HEK293 (cell line): ENCODE data around the gene MCOLN1.

Experiments
- CTCF ChIP-seq: fragments of 450-650 bp; formaldehyde crosslinking; IDR thresholded peaks from 2 replicates; pipeline ENCODE4 v1.5.1; 2016; ENCODE audit warnings: missing biosample characterization, missing genetic modification characterization
- EGR2 ChIP-seq: fragments of 450-650 bp; formaldehyde crosslinking; IDR thresholded peaks from 2 replicates; pipeline ENCODE4 v1.5.1; 2016; ENCODE audit warnings: low read depth, missing biosample characterization, missing genetic modification characterization
- ELK4 ChIP-seq: IDR thresholded peaks from 2 replicates; pipeline ENCODE4 v1.6.1; 2011; ENCODE audit warnings: mild to moderate bottlenecking, low read depth, low read length, borderline replicate concordance
- GLIS1 ChIP-seq: fragments of 450-650 bp; formaldehyde crosslinking; IDR thresholded peaks from 2 replicates; pipeline ENCODE4 v1.5.1; 2016; ENCODE audit warnings: missing biosample characterization, missing genetic modification characterization
- PRDM4 ChIP-seq: fragments of 450-650 bp; formaldehyde crosslinking; IDR thresholded peaks from 2 replicates; pipeline ENCODE4 v1.5.1; 2017; ENCODE audit warnings: missing biosample characterization, missing genetic modification characterization
- PRDM6 ChIP-seq: fragments of 450-650 bp; formaldehyde crosslinking; IDR thresholded peaks from 2 replicates; pipeline ENCODE4 v1.5.1; 2017; ENCODE audit warnings: missing biosample characterization, missing genetic modification characterization
- TRIM28 ChIP-seq: IDR thresholded peaks from 2 replicates; pipeline ENCODE4 v1.6.1; 2011; ENCODE audit warnings: low read length, control low read depth, borderline replicate concordance
- ZBTB49 ChIP-seq: fragments of 450-650 bp; formaldehyde crosslinking; IDR thresholded peaks from 2 replicates; pipeline ENCODE4 v1.5.1; 2016; ENCODE audit warnings: missing biosample characterization, missing genetic modification characterization, low read depth
- ZBTB6 ChIP-seq: fragments of 450-650 bp; formaldehyde crosslinking; IDR thresholded peaks from 2 replicates; pipeline ENCODE4 v1.5.1; 2017; ENCODE audit warnings: missing biosample characterization, missing genetic modification characterization
- ZNF132 ChIP-seq: fragments of 450-650 bp; formaldehyde crosslinking; IDR thresholded peaks from 2 replicates; pipeline ENCODE4 v1.5.1; 2017; ENCODE audit warnings: missing biosample characterization, missing genetic modification characterization, borderline replicate concordance
- ZNF155 ChIP-seq: fragments of 450-650 bp; formaldehyde crosslinking; IDR thresholded peaks from 2 replicates; pipeline ENCODE4 v1.5.1; 2016; ENCODE audit warnings: missing biosample characterization, missing genetic modification characterization
- ZNF2 ChIP-seq: fragments of 450-650 bp; formaldehyde crosslinking; IDR thresholded peaks from 2 replicates; pipeline ENCODE4 v1.5.1; 2016; ENCODE audit warnings: missing biosample characterization, missing genetic modification characterization
- ZNF239 ChIP-seq: fragments of 450-650 bp; formaldehyde crosslinking; IDR thresholded peaks from 2 replicates; pipeline ENCODE4 v1.5.1; 2016; ENCODE audit warnings: missing biosample characterization, missing genetic modification characterization
- ZNF24 ChIP-seq: fragments of 450-650 bp; formaldehyde crosslinking; IDR thresholded peaks from 2 replicates; pipeline ENCODE4 v1.5.1; 2016; ENCODE audit warnings: missing biosample characterization, missing genetic modification characterization
- ZNF341 ChIP-seq: fragments of 450-650 bp; formaldehyde crosslinking; IDR thresholded peaks from 2 replicates; pipeline ENCODE4; 2016; ENCODE audit warnings: low read depth, missing biosample characterization, missing genetic modification characterization
- ZNF571 ChIP-seq: fragments of 450-650 bp; formaldehyde crosslinking; IDR thresholded peaks from 2 replicates; pipeline ENCODE4 v1.5.0; 2017; ENCODE audit warnings: missing biosample characterization, missing genetic modification characterization
- ZNF610 ChIP-seq: fragments of 450-650 bp; formaldehyde crosslinking; IDR thresholded peaks from 2 replicates; pipeline ENCODE4 v1.5.1; 2016; ENCODE audit warnings: missing biosample characterization, missing genetic modification characterization, borderline replicate concordance
- ZNF692 ChIP-seq: fragments of 450-650 bp; formaldehyde crosslinking; IDR thresholded peaks from 2 replicates; pipeline ENCODE4 v1.5.1; 2016; ENCODE audit warnings: missing biosample characterization, missing genetic modification characterization
- TF ChIP-seq, protein P1 (sequence below): fragments of 450-650 bp; formaldehyde crosslinking; IDR thresholded peaks from 2 replicates; pipeline ENCODE4 v1.5.1; 2016; ENCODE audit warnings: missing biosample characterization, missing genetic modification characterization, low read depth
- TF ChIP-seq, protein P2 (sequence below): fragments of 450-650 bp; formaldehyde crosslinking; IDR thresholded peaks from 2 replicates; pipeline ENCODE4 v1.5.1; 2016; ENCODE audit warnings: missing biosample characterization, missing genetic modification characterization

MCOLN1 gene

DNA sequence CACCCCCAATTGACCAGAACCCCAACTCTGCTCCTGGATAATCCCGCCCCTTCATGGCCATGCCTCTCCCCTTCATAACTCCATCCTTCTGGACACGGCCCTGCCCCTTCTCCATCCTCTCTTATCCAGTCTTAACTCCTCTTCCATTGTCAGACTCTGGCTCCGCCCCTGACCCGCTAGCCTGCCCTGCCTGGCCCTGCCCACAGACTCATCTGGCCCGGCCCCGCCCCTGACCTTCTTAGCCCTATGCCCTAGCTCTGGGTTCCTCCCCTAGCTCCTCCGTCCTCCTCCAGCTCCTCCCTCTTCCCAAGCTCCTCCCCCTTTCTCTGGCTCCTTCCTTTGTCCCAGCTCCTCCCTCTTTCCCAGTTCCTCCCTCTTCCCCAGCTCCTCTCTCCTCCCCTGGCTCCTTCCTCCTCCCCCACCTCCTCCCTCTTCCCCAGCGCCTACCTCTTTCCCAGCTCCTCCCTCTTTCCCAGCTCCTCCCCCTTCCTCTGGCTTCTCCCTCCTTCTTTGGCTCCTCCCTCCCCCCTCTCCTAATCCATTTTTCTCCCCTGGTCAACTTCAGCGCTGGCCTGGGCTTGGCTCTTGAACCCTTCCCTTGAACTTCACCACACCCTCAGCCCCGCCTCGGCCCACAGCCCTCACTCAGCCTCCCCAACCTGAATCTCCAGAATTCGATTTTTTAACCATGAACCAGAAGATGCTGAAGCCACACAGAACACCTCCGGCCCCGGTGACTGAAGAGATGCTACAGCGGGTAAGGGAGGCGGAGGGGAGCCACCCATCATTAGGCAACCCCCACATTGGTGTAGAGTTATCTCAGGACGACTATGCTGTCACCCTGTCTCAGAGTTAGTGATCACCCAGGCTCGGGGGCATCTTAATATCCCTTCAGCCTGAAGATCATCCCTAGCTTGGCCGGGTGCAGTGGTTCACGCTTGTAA is 15.8 kb upstream of the MCOLN1 start (continued):
- TF ChIP-seq ZNF610 (tag by site-specific recombination) (no peak), ZNF341 (peak; percentile 82), CTCF (tag by site-specific recombination) (no peak), ZNF24 (tag by site-specific recombination) (no peak), TRIM28 (no peak), EGR2 (tag by site-specific recombination) (peak; percentile 94), ZNF692 (tag by site-specific recombination) (no peak), ZBTB49 (tag by site-specific recombination) (no peak), ZNF2 (tag by site-specific recombination) (no peak), PRDM4 (tag by site-specific recombination) (no peak), ZNF571 (tag by site-specific recombination) (no peak), GLIS1 (tag by site-specific recombination) (no peak), ELK4 (no peak), PRDM6 (tag by site-specific recombination) (no peak), ZNF155 (no peak), ZNF132 (no peak), ZBTB6 (tag by site-specific recombination) (no peak; the same call in 1 of the 2 replicates), ZNF239 (tag by site-specific recombination) (no peak)
- TF ChIP-seq, protein P1, sequence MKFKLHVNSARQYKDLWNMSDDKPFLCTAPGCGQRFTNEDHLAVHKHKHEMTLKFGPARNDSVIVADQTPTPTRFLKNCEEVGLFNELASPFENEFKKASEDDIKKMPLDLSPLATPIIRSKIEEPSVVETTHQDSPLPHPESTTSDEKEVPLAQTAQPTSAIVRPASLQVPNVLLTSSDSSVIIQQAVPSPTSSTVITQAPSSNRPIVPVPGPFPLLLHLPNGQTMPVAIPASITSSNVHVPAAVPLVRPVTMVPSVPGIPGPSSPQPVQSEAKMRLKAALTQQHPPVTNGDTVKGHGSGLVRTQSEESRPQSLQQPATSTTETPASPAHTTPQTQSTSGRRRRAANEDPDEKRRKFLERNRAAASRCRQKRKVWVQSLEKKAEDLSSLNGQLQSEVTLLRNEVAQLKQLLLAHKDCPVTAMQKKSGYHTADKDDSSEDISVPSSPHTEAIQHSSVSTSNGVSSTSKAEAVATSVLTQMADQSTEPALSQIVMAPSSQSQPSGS (tag by site-specific recombination) = no peak
- TF ChIP-seq, protein P2, sequence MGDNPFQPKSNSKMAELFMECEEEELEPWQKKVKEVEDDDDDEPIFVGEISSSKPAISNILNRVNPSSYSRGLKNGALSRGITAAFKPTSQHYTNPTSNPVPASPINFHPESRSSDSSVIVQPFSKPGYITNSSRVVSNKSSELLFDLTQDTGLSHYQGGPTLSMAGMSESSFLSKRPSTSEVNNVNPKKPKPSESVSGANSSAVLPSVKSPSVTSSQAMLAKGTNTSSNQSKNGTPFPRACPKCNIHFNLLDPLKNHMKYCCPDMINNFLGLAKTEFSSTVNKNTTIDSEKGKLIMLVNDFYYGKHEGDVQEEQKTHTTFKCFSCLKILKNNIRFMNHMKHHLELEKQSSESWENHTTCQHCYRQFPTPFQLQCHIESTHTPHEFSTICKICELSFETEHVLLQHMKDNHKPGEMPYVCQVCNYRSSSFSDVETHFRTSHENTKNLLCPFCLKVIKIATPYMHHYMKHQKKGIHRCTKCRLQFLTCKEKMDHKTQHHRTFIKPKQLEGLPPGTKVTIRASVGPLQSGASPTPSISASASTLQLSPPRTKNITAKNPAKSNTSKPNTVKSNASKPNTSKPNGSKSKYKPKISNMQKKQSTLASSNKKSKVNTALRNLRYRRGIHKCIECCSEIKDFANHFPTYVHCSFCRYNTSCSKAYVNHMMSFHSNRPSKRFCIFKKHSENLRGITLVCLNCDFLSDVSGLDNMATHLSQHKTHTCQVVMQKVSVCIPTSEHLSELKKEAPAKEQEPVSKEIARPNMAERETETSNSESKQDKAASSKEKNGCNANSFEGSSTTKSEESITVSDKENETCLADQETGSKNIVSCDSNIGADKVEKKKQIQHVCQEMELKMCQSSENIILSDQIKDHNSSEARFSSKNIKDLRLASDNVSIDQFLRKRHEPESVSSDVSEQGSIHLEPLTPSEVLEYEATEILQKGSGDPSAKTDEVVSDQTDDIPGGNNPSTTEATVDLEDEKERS (tag by site-specific recombination) = no peak
